Activated CD4-positive, alpha-beta T cell treated with anti-CD3 and anti-CD28 coated beads, Interleukin-2, amount 10 ng/mL, durations not matched to agents 24 days and 14 days (primary cell): Measurements from ENCODE around the gene FGF14. TPM values are rescaled to one million over a fixed set of nuclear protein-coding genes. Genes with fewer than 3 reads are reported as not detected.

Experiments used
- DNase-seq: peaks from one replicate; pipeline ENCODE4 v3.0.0; 2022
- H3K27ac Mint-ChIP-seq: one replicate; pipeline ENCODE4 v1.8.0; 2022; ENCODE audit warnings: mild to moderate bottlenecking, mixed read lengths
- H3K27me3 Mint-ChIP-seq: one replicate; pipeline ENCODE4 v1.8.0; 2022; ENCODE audit warnings: mixed read lengths
- H3K36me3 Mint-ChIP-seq: one replicate; pipeline ENCODE4 v1.8.0; 2022; ENCODE audit warnings: low read depth, mild to moderate bottlenecking, mixed read lengths
- H3K4me1 Mint-ChIP-seq: one replicate; pipeline ENCODE4 v1.8.0; 2021; ENCODE audit warnings: mixed read lengths
- H3K4me3 Mint-ChIP-seq: one replicate; pipeline ENCODE4 v1.8.0; 2022; ENCODE audit warnings: mild to moderate bottlenecking, moderate library complexity, mixed read lengths
- H3K9me3 Mint-ChIP-seq: one replicate; pipeline ENCODE4 v1.8.0; 2021; ENCODE audit warnings: mixed read lengths
- intact Hi-C: fragments of 100-400 bp; cut with micrococcal nuclease; formaldehyde crosslinking; loops from one replicate; pipeline ENCODE4 v1.15.1; 2023
- total RNA-seq: library from RNA; stranded (reverse); gene quantifications from 2 replicates; pipeline ENCODE4 v1.2.3, GENCODE V29; 2022

The FGF14 gene
- total RNA-seq, 1 donor from 2014 or later: not detected

- intact Hi-C loops: no loop called here
- no peaks in the 10 kb centered on the region for H3K9me3 Mint-ChIP-seq
Observed at GRCh38 chr13:101703081-101703480, 698.8 kb downstream of the FGF14 start.

DNA sequence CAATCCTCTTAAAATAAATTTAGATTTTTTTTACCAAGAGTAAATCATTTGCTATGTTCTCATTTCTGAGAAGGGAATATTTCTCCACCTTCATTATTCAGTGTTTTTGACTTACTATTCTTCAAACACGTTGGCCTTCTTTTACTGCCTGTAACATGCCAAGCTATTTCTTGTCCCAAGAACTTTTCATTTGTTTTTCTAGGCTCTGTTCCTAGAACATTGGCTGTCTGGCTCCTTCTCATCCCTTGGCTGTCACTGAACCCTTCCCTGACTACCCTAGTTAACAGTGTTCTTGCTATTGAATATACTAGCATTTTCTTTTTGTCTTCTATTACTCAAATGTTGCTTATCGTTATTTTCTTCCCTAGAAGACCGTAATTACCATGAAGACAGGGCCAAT lies 701.2 kb downstream of the FGF14 start:
- DNase-seq: no peak
- no peaks in the 10 kb centered on the region for H3K9me3 Mint-ChIP-seq
- intact Hi-C loops: no loop called here
- H3K27me3 Mint-ChIP-seq: no peaks in the 10 kb centered on the region
- no peak overlapping the region for H3K4me3 Mint-ChIP-seq
- H3K4me1 Mint-ChIP-seq: no peaks in the 10 kb centered on the region
- H3K27ac Mint-ChIP-seq: no peak overlapping the region
- no peaks in the 10 kb centered on the region for H3K36me3 Mint-ChIP-seq

More at GRCh38 chr13:101703081-101703480, 698.8 kb downstream of the FGF14 start:
- Mint-ChIP-seq H3K36me3 (no peaks in the 10 kb centered on the region), H3K4me3 (no peak overlapping the region), H3K27me3 (no peaks in the 10 kb centered on the region), H3K27ac (no peak overlapping the region), H3K4me1 (peaks cover 2% of the 10 kb centered on the region)
- DNase-seq: no peak

- Mint-ChIP-seq H3K36me3 (no peaks in the 10 kb centered on the region), H3K9me3 (no peaks in the 10 kb centered on the region), H3K27me3 (no peaks in the 10 kb centered on the region), H3K27ac (no peak overlapping the region), H3K4me1 (no peaks in the 10 kb centered on the region), H3K4me3 (no peak overlapping the region)
- intact Hi-C loops: no loop called here
- no peak for DNase-seq
Observed at GRCh38 chr13:101698400-101698799, 703.4 kb downstream of the FGF14 start.

GRCh38 chr13:101697745-101698144 lies 704.1 kb downstream of the FGF14 start:
- DNase-seq: no peak
- intact Hi-C loops: no loop called here
- no peaks in the 10 kb centered on the region for H3K27me3 Mint-ChIP-seq
- H3K4me1 Mint-ChIP-seq: no peaks in the 10 kb centered on the region
- H3K27ac Mint-ChIP-seq: no peak overlapping the region
- H3K9me3 Mint-ChIP-seq: no peaks in the 10 kb centered on the region
- no peaks in the 10 kb centered on the region for H3K36me3 Mint-ChIP-seq
- no peak overlapping the region for H3K4me3 Mint-ChIP-seq

- intact Hi-C loops: no loop called here
- no peaks in the 10 kb centered on the region for H3K9me3 Mint-ChIP-seq
- H3K4me3 Mint-ChIP-seq: no peak overlapping the region
- no peaks in the 10 kb centered on the region for H3K27me3 Mint-ChIP-seq
- no peak overlapping the region for H3K27ac Mint-ChIP-seq
- H3K4me1 Mint-ChIP-seq: no peaks in the 10 kb centered on the region
- DNase-seq: no peak
- no peaks in the 10 kb centered on the region for H3K36me3 Mint-ChIP-seq
Observed at GRCh38 chr13:101695870-101696516, 705.9 kb downstream of the FGF14 start.

DNA sequence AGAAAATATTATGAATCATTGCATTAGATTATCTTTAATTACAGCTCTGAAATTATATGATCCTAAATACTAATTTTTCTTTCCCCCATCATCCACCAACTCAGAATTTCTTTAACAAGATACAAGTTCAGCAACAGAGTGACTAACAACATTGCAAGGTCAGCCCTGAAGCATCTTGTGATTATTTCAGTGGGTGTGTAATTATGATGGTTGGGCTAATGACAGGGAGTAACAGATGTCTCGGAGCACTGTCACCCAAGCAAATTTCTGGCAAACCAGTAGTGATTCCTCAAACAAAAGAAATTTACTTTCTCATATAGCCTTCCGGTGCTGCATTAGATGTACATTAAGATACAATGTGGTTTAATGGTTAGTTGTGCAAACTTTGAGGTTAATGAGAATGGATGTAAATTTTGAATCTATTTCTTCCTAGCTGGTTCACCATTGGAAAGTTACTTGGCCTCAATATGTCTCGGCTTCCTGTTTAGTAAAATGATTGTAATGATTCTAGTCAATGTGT lies 710.4 kb downstream of the FGF14 start:
- intact Hi-C loops: no loop called here
- Mint-ChIP-seq H3K4me3 (no peak overlapping the region), H3K27ac (no peak overlapping the region)

GRCh38 chr13:101690871-101691270 lies 711.0 kb downstream of the FGF14 start:
- Mint-ChIP-seq H3K27me3 (no peaks in the 10 kb centered on the region), H3K4me1 (no peaks in the 10 kb centered on the region), H3K36me3 (no peaks in the 10 kb centered on the region), H3K27ac (no peak overlapping the region), H3K4me3 (no peak overlapping the region), H3K9me3 (no peaks in the 10 kb centered on the region)
- intact Hi-C loops: no loop called here
- no peak for DNase-seq

More for the DNA sequence above, 710.4 kb downstream of the FGF14 start:
- no peaks in the 10 kb centered on the region for H3K27me3 Mint-ChIP-seq
- no peaks in the 10 kb centered on the region for H3K36me3 Mint-ChIP-seq
- H3K9me3 Mint-ChIP-seq: no peaks in the 10 kb centered on the region
- DNase-seq: no peak
- no peaks in the 10 kb centered on the region for H3K4me1 Mint-ChIP-seq

GRCh38 chr13:101686003-101686402 lies 715.8 kb downstream of the FGF14 start:
- DNase-seq: no peak
- Mint-ChIP-seq H3K36me3 (no peaks in the 10 kb centered on the region), H3K27ac (no peak overlapping the region), H3K4me3 (no peak overlapping the region), H3K4me1 (no peaks in the 10 kb centered on the region), H3K9me3 (no peaks in the 10 kb centered on the region), H3K27me3 (no peaks in the 10 kb centered on the region)
- intact Hi-C loops: no loop called here

- no peaks in the 10 kb centered on the region for H3K36me3 Mint-ChIP-seq
- no peak for DNase-seq
- no peaks in the 10 kb centered on the region for H3K9me3 Mint-ChIP-seq
- H3K4me3 Mint-ChIP-seq: no peak overlapping the region
- intact Hi-C loops: no loop called here
- H3K27ac Mint-ChIP-seq: no peak overlapping the region
- no peaks in the 10 kb centered on the region for H3K4me1 Mint-ChIP-seq
- H3K27me3 Mint-ChIP-seq: no peaks in the 10 kb centered on the region
Observed at GRCh38 chr13:101681834-101682233, 720.0 kb downstream of the FGF14 start.

DNA sequence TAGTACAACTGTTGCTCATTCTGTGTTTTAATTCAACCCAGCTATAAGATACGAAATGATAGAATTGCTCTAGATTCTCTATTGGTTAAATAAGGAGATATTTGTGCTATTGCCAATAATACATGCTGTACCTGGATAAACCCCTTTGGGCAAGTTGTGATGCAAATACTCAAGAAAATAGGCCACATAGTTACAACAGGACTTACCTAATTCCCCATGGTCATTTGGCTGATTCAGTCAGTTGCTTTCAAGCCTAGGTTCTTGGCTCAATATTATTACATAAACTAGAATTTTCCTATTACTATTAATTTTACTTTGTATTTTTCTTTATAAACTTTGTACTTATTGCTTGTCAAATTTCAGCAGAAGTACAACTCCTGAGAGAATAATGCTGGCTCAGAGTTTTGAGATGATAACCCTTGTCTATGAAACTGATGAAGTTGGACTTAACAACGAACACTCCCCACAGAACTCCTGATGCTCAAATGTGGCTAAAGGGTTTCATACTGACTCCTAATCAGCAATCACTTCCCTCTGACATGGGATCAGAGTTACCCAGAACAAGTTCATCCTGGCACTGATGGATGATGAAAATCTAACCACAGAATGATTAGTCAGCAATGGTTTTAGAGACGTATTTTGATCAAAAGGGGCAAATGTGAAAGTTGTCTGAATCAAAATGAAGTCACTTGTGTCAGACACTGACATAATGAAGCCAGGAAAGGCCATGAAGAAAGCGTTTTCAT lies 728.3 kb downstream of the FGF14 start:
- no peaks in the 10 kb centered on the region for H3K9me3 Mint-ChIP-seq
- intact Hi-C loops: no loop called here
- no peaks in the 10 kb centered on the region for H3K27me3 Mint-ChIP-seq
- no peak overlapping the region for H3K4me3 Mint-ChIP-seq
- DNase-seq: no peak
- H3K36me3 Mint-ChIP-seq: no peaks in the 10 kb centered on the region
- no peak overlapping the region for H3K27ac Mint-ChIP-seq
- no peaks in the 10 kb centered on the region for H3K4me1 Mint-ChIP-seq

- no peak for DNase-seq
- Mint-ChIP-seq H3K4me1 (no peaks in the 10 kb centered on the region), H3K27ac (no peak overlapping the region), H3K27me3 (no peaks in the 10 kb centered on the region), H3K4me3 (no peak overlapping the region), H3K9me3 (peaks cover 2% of the 10 kb centered on the region), H3K36me3 (no peaks in the 10 kb centered on the region)
- intact Hi-C loops: no loop called here
Observed at GRCh38 chr13:101661839-101662238, 740.0 kb downstream of the FGF14 start.

Other genes starting within 250 kb of the FGF14 start
- 77.3 and 80.0 TPM in 2 replicates for gene TPP2, start 194.9 kb upstream of the FGF14 start, total RNA-seq